Neural cell (in vitro differentiated cells): ENCODE measurements around the gene TEX13A.

Experiments used
- CTCF ChIP-seq: fragments of 450-650 bp; IDR thresholded peaks from 2 replicates; pipeline ENCODE4 v1.5.1; 2014; ENCODE audit warnings: antibody characterized with exemption, mild to moderate bottlenecking, moderate library complexity; ENCODE audit not compliant: poor library complexity, severe bottlenecking
- EZH2 ChIP-seq: fragments of 200-600, 300-800 bp; shearing (Covaris generic), sonication (generic); IDR thresholded peaks from 2 replicates; pipeline ENCODE4 v1.6.1; 2014; ENCODE audit warnings: antibody characterized with exemption, low read length, borderline replicate concordance, mild to moderate bottlenecking; ENCODE audit not compliant: insufficient read depth, poor library complexity, severe bottlenecking
- MXI1 ChIP-seq: fragments of 450-650 bp; conservative IDR thresholded peaks from 2 replicates; pipeline ENCODE4 v1.6.1; 2014; ENCODE audit warnings: antibody characterized with exemption, mild to moderate bottlenecking; ENCODE audit not compliant: poor library complexity, severe bottlenecking
- RAD21 ChIP-seq: fragments of 450-650 bp; conservative IDR thresholded peaks from 2 replicates; pipeline ENCODE4 v1.6.1; 2014; ENCODE audit warnings: antibody characterized with exemption, mild to moderate bottlenecking, moderate library complexity
- SMC3 ChIP-seq: fragments of 450-650 bp; conservative IDR thresholded peaks from 2 replicates; pipeline ENCODE4 v1.6.1; 2014; ENCODE audit warnings: antibody characterized with exemption, mild to moderate bottlenecking, moderate library complexity; ENCODE audit not compliant: poor library complexity
- TAF1 ChIP-seq: IDR thresholded peaks from 2 replicates; pipeline ENCODE4 v1.6.1; 2012; ENCODE audit warnings: low read depth

GRCh38 chrX:105190252-105190853 lies 30.1 kb downstream of the TEX13A start:
- TF ChIP-seq TAF1 = no peak
- peak; percentile 73 for TF ChIP-seq CTCF
- no peak for TF ChIP-seq EZH2
- peak; percentile 81 for TF ChIP-seq SMC3
- peak; percentile 77 for TF ChIP-seq RAD21
- TF ChIP-seq MXI1 = no peak
